Ishikawa (cell line): ENCODE data around the gene HIC1.

Source experiments
- CEBPB ChIP-seq: IDR thresholded peaks from 2 replicates; pipeline ENCODE4 v1.6.1; 2012
- CREB1 ChIP-seq: IDR thresholded peaks from 2 replicates; pipeline ENCODE4 v1.6.1; 2012; ENCODE audit warnings: low read depth
- EGR1 ChIP-seq: IDR thresholded peaks from 2 replicates; pipeline ENCODE4 v1.6.1; 2012
- EP300 ChIP-seq: IDR thresholded peaks from 2 replicates; pipeline ENCODE4 v1.6.1; 2012; ENCODE audit warnings: borderline replicate concordance
- FOXM1 ChIP-seq: IDR thresholded peaks from 2 replicates; pipeline ENCODE4 v1.6.1; 2012; ENCODE audit warnings: low read depth, borderline replicate concordance
- MAX ChIP-seq: IDR thresholded peaks from 2 replicates; pipeline ENCODE4 v1.6.1; 2012
- NFIC ChIP-seq: IDR thresholded peaks from 2 replicates; pipeline ENCODE4 v1.6.1; 2012
- RAD21 ChIP-seq: IDR thresholded peaks from 2 replicates; pipeline ENCODE4 v1.6.1; 2012; ENCODE audit warnings: low read depth
- REST ChIP-seq: IDR thresholded peaks from 2 replicates; pipeline ENCODE4 v1.6.1; 2012; ENCODE audit warnings: low read depth, mild to moderate bottlenecking
- TAF1 ChIP-seq: IDR thresholded peaks from 2 replicates; pipeline ENCODE4 v1.6.1; 2012; ENCODE audit warnings: low read depth, mild to moderate bottlenecking
- TCF12 ChIP-seq: IDR thresholded peaks from 2 replicates; pipeline ENCODE4 v1.6.1; 2012; ENCODE audit warnings: low read depth
- TEAD4 ChIP-seq: IDR thresholded peaks from 2 replicates; pipeline ENCODE4 v1.6.1; 2012
- USF1 ChIP-seq: IDR thresholded peaks from 2 replicates; pipeline ENCODE4 v1.6.1; 2012
- YY1 ChIP-seq: IDR thresholded peaks from 2 replicates; pipeline ENCODE4 v1.6.1; 2012; ENCODE audit warnings: low read depth
- ZBTB7A ChIP-seq: IDR thresholded peaks from 2 replicates; pipeline ENCODE4 v1.6.1; 2012; ENCODE audit warnings: low read depth

Gene HIC1

GRCh38 chr17:2023256-2023655 is 31.6 kb upstream of the HIC1 start:
- TF ChIP-seq EP300 (no peak), RAD21 (no peak), FOXM1 (no peak), CEBPB (no peak), YY1 (no peak), TEAD4 (no peak), ZBTB7A (no peak), EGR1 (no peak), TAF1 (no peak), NFIC (no peak), REST (no peak), MAX (no peak), USF1 (no peak), CREB1 (no peak), TCF12 (no peak)

- TF ChIP-seq EP300 (no peak), YY1 (no peak), TAF1 (no peak), CEBPB (peak; percentile 45), REST (no peak), FOXM1 (no peak)
Observed at GRCh38 chr17:2023692-2024571, 31.0 kb upstream of the HIC1 start.

GRCh38 chr17:2024572-2025219 is 30.2 kb upstream of the HIC1 start:
- peak; percentile 48; the same call in 1 of the 2 replicates for TF ChIP-seq MAX
- TF ChIP-seq TAF1: no peak

GRCh38 chr17:2025220-2025621 is 29.7 kb upstream of the HIC1 start, which contains the start of gene RTN4RL1:
Gene RTN4RL1 (minus strand): TSS chr17:2025334. CDS start chr17:2024865, 469 bp downstream.
- TF ChIP-seq TCF12 (no peak), TAF1 (no peak), REST (no peak), ZBTB7A (peak; percentile 58; the same call in 1 of the 2 replicates), CEBPB (no peak), RAD21 (no peak), YY1 (no peak), EGR1 (peak; percentile 74)
